ENCODE measurements around the gene AGBL3. TPM values are rescaled to one million over a fixed set of nuclear protein-coding genes. Genes with fewer than 3 reads are reported as not detected.

Gene AGBL3
- polyA plus RNA-seq, 3 donors = 0.03 to 0.20 (median 0.12) TPM

GRCh38 chr7:134938141-134938540 is 48.2 kb upstream of the AGBL3 start:
- Mint-ChIP-seq H3K27ac (no peak overlapping the region), H3K36me3 (no peaks in the 10 kb centered on the region), H3K27me3 (ENCODE audit: low read depth in 3 of 3) (peaks cover 0 to 2% (median 2%) of the 10 kb centered on the region in 3 donors), H3K9me3 (peaks cover 0 to 6% (median under 1%) of the 10 kb centered on the region in 7 donors), H3K4me3 (no peak overlapping the region), H3K4me1 (peaks cover 7% of the 10 kb centered on the region)
- H3K9ac ChIP-seq (ENCODE audit: insufficient read depth, low read length, poor library complexity, severe bottlenecking) = no peak overlapping the region
- no peaks in the 10 kb centered on the region for H3K9me3 ChIP-seq (replicated peaks in 1 of 2; ENCODE audit: control insufficient read depth in 1 of 2, insufficient read depth in 1 of 2, low read length in 2 of 2)
- no peak overlapping the region for H3K4me3 ChIP-seq (replicated peaks in 1 of 3; ENCODE audit: low read depth in 2 of 3, low read length in 3 of 3)
- no peak overlapping the region for H3K4me2 ChIP-seq (replicated peaks; ENCODE audit: extremely low read depth, low read length, poor library complexity, severe bottlenecking)
- H3K27ac ChIP-seq (ENCODE audit: low read depth in 1 of 2, low read length in 2 of 2) = no peak overlapping the region
- no peak overlapping the region for H2AFZ ChIP-seq (ENCODE audit: insufficient read depth, low read depth, low read length, poor library complexity, severe bottlenecking)
- no peak for DNase-seq
- no peaks in the 10 kb centered on the region for H3K79me2 ChIP-seq (ENCODE audit: insufficient read depth, low read length)
- no peaks in the 10 kb centered on the region for H4K20me1 ChIP-seq (ENCODE audit: insufficient read depth, low read length)
- intact Hi-C loops (cut with micrococcal nuclease) = no loop called here
- no peaks in the 10 kb centered on the region for H3K36me3 ChIP-seq (replicated peaks in 1 of 2; ENCODE audit: control insufficient read depth in 1 of 2, insufficient read depth in 2 of 2, low read length in 2 of 2)
- H3K27me3 ChIP-seq (ENCODE audit: control insufficient read depth in 2 of 2, insufficient read depth in 2 of 2, low read length in 2 of 2) = no peaks in the 10 kb centered on the region
- H3K4me1 ChIP-seq (ENCODE audit: control insufficient read depth in 1 of 2, insufficient read depth in 2 of 2, low read length in 2 of 2) = peaks cover 8% of the 10 kb centered on the region in 2 donors
- 100% methylated on average over 2 of the region's 4 CpGs for WGBS (ENCODE audit: insufficient coverage)
- TF ChIP-seq, protein P1, sequence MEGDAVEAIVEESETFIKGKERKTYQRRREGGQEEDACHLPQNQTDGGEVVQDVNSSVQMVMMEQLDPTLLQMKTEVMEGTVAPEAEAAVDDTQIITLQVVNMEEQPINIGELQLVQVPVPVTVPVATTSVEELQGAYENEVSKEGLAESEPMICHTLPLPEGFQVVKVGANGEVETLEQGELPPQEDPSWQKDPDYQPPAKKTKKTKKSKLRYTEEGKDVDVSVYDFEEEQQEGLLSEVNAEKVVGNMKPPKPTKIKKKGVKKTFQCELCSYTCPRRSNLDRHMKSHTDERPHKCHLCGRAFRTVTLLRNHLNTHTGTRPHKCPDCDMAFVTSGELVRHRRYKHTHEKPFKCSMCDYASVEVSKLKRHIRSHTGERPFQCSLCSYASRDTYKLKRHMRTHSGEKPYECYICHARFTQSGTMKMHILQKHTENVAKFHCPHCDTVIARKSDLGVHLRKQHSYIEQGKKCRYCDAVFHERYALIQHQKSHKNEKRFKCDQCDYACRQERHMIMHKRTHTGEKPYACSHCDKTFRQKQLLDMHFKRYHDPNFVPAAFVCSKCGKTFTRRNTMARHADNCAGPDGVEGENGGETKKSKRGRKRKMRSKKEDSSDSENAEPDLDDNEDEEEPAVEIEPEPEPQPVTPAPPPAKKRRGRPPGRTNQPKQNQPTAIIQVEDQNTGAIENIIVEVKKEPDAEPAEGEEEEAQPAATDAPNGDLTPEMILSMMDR (IDR thresholded peaks at IDR 0.05) = no peak

- Mint-ChIP-seq H3K4me3 (no peak overlapping the region), H3K36me3 (no peaks in the 10 kb centered on the region), H3K27ac (no peak overlapping the region), H3K9me3 (no peaks in the 10 kb centered on the region), H3K4me1 (no peaks in the 10 kb centered on the region), H3K27me3 (ENCODE audit: low read depth in 3 of 3) (peaks cover 0 to 2% (median 1%) of the 10 kb centered on the region in 3 donors)
- Histone ChIP-seq H3K4me2 (replicated peaks; ENCODE audit: extremely low read depth, low read length, poor library complexity, severe bottlenecking) (no peak overlapping the region), H2AFZ (ENCODE audit: insufficient read depth, low read depth, low read length, poor library complexity, severe bottlenecking) (no peak overlapping the region), H3K4me1 (ENCODE audit: control insufficient read depth in 1 of 2, insufficient read depth in 2 of 2, low read length in 2 of 2) (no peaks in the 10 kb centered on the region), H3K4me3 (replicated peaks in 1 of 3; ENCODE audit: low read depth in 2 of 3, low read length in 3 of 3) (no peak overlapping the region), H3K9ac (ENCODE audit: insufficient read depth, low read length, poor library complexity, severe bottlenecking) (no peak overlapping the region), H3K9me3 (replicated peaks in 1 of 2; ENCODE audit: control insufficient read depth in 1 of 2, insufficient read depth in 1 of 2, low read length in 2 of 2) (no peaks in the 10 kb centered on the region), H3K27me3 (ENCODE audit: control insufficient read depth in 2 of 2, insufficient read depth in 2 of 2, low read length in 2 of 2) (no peaks in the 10 kb centered on the region), H3K27ac (ENCODE audit: low read depth in 1 of 2, low read length in 2 of 2) (no peak overlapping the region), H4K20me1 (ENCODE audit: insufficient read depth, low read length) (no peaks in the 10 kb centered on the region), H3K79me2 (ENCODE audit: insufficient read depth, low read length) (no peaks in the 10 kb centered on the region), H3K36me3 (replicated peaks in 1 of 2; ENCODE audit: control insufficient read depth in 1 of 2, insufficient read depth in 2 of 2, low read length in 2 of 2) (no peaks in the 10 kb centered on the region)
- TF ChIP-seq, protein P1 (IDR thresholded peaks at IDR 0.05) = no peak
- WGBS (ENCODE audit: insufficient coverage) = 100% methylated on average over 3 of the region's 4 CpGs
- intact Hi-C loops (cut with micrococcal nuclease) = no loop called here
- DNase-seq = no peak
Measured at GRCh38 chr7:134939136-134939535, 47.2 kb upstream of the AGBL3 start.
